COLO829 (cell line): ENCODE data around the gene PPP2CA.
"Not testable (repeated sequence)": the region's sequence is repeated elsewhere in the genome, so short reads cannot be mapped to it uniquely, and the experiment has no call there.

ENCODE experiments used
- DNase-seq: peaks from one replicate; pipeline ENCODE4 v3.0.0; 2012; ENCODE audit warnings: low spot score

PPP2CA gene

GRCh38 chr5:134245101-134245604 lies 19.3 kb upstream of the PPP2CA start:
- DNase-seq: no peak

GRCh38 chr5:134242146-134242545 lies 16.3 kb upstream of the PPP2CA start:
- DNase-seq: no peak

- DNase-seq: no peak
Measured at GRCh38 chr5:134240421-134240962, 14.6 kb upstream of the PPP2CA start.

GRCh38 chr5:134236820-134237219 lies 10.9 kb upstream of the PPP2CA start:
- DNase-seq: no peak

- DNase-seq: no peak
Measured at GRCh38 chr5:134236318-134236717, 10.4 kb upstream of the PPP2CA start.

GRCh38 chr5:134228624-134229023 lies 2.8 kb upstream of the PPP2CA start:
- DNase-seq: no peak

GRCh38 chr5:134227776-134228175 lies 1.9 kb upstream of the PPP2CA start:
- DNase-seq: no peak

- no peak for DNase-seq
Measured at GRCh38 chr5:134227259-134227658, 1.4 kb upstream of the PPP2CA start.

- no peak for DNase-seq
Measured at GRCh38 chr5:134226441-134227192, 744 bp upstream of the PPP2CA start.

GRCh38 chr5:134224888-134225779 lies 739 bp downstream of the PPP2CA start:
- DNase-seq: no peak

- DNase-seq: no peak
Measured at GRCh38 chr5:134223406-134224248, 2.2 kb downstream of the PPP2CA start.

GRCh38 chr5:134221690-134222089 lies 4.2 kb downstream of the PPP2CA start:
- not testable (repeated sequence) for DNase-seq

- DNase-seq: no peak
Measured at GRCh38 chr5:134215757-134216156, 10.1 kb downstream of the PPP2CA start.

- DNase-seq: not testable (repeated sequence)
Measured at GRCh38 chr5:134211263-134212031, 14.4 kb downstream of the PPP2CA start.

GRCh38 chr5:134209477-134210245 lies 16.2 kb downstream of the PPP2CA start:
- no peak for DNase-seq

- DNase-seq: no peak
Measured at GRCh38 chr5:134207696-134208095, 18.2 kb downstream of the PPP2CA start.

GRCh38 chr5:134206627-134207160 lies 19.2 kb downstream of the PPP2CA start:
- no peak for DNase-seq

GRCh38 chr5:134204575-134204974 lies 21.3 kb downstream of the PPP2CA start:
- no peak for DNase-seq

- DNase-seq: no peak
Measured at GRCh38 chr5:134203630-134204029, 22.2 kb downstream of the PPP2CA start.

GRCh38 chr5:134195666-134196065 lies 30.2 kb downstream of the PPP2CA start:
- no peak for DNase-seq
